CD14-positive monocyte (primary cell): ENCODE measurements around the gene UPB1. TPM values are rescaled to one million over a fixed set of nuclear protein-coding genes. Genes with fewer than 3 reads are reported as not detected.

Source experiments
- DNase-seq, 3 donors: peaks; one replicate each; pipeline ENCODE4 v3.0.0-alpha.2; 2011 to 2022
- H2AFZ ChIP-seq: 2 replicates; pipeline ENCODE4 v1.6.0; 2012; ENCODE audit warnings: mild to moderate bottlenecking, low read depth, low read length, inconsistent platforms; ENCODE audit not compliant: insufficient read depth, poor library complexity, severe bottlenecking
- H3K27ac ChIP-seq, 2 donors: 1 replicate in 1 of 2; 2 replicates in 1 of 2; pipeline ENCODE4 v1.5.1; 2012 to 2013; ENCODE audit warnings: low read length in 2 of 2, control low read depth in 1 of 2, inconsistent platforms in 1 of 2, low read depth in 1 of 2, mild to moderate bottlenecking in 1 of 2
- H3K27me3 ChIP-seq, 2 donors: one replicate each; pipeline versions ENCODE4 v1.6.0 to v1.6.1; 2011 to 2013; ENCODE audit warnings: low read length in 2 of 2; ENCODE audit not compliant: control insufficient read depth in 2 of 2, insufficient read depth in 2 of 2
- H3K36me3 ChIP-seq, 2 donors: replicated peaks in 1 of 2; 1 replicate in 1 of 2; 2 replicates in 1 of 2; pipeline versions ENCODE4 v1.5.1 to v1.6.1; 2012 to 2013; ENCODE audit warnings: low read length in 2 of 2, control low read depth in 1 of 2, inconsistent platforms in 1 of 2, mild to moderate bottlenecking in 1 of 2; ENCODE audit not compliant: insufficient read depth in 2 of 2, control insufficient read depth in 1 of 2
- H3K4me1 ChIP-seq, 2 donors: 1 replicate in 1 of 2; 2 replicates in 1 of 2; pipeline versions ENCODE4 v1.5.1 to v1.6.1; 2012 to 2013; ENCODE audit warnings: low read length in 2 of 2, control low read depth in 1 of 2, inconsistent platforms in 1 of 2, mild to moderate bottlenecking in 1 of 2, moderate library complexity in 1 of 2; ENCODE audit not compliant: insufficient read depth in 2 of 2, control insufficient read depth in 1 of 2
- H3K4me2 ChIP-seq: replicated peaks from 2 replicates; pipeline ENCODE3; 2012; ENCODE audit warnings: low read length, moderate library complexity, mild to moderate bottlenecking; ENCODE audit not compliant: poor library complexity, severe bottlenecking; ENCODE audit errors: extremely low read depth
- H3K4me3 ChIP-seq, 3 experiments: fragments of 200-600 bp in 1 of 3; sonication (generic) in 1 of 3; replicated peaks in 1 of 3; 1 replicate in 2 of 3; 2 replicates in 1 of 3; pipeline ENCODE4 v1.5.1; 2011 to 2013; ENCODE audit warnings: low read length in 3 of 3, mild to moderate bottlenecking in 3 of 3, control low read depth in 2 of 3, low read depth in 2 of 3, inconsistent platforms in 1 of 3, moderate library complexity in 1 of 3
- H3K79me2 ChIP-seq: 2 replicates; pipeline ENCODE4 v1.6.0; 2012; ENCODE audit warnings: mild to moderate bottlenecking, control low read depth, inconsistent platforms, low read length, moderate library complexity; ENCODE audit not compliant: insufficient read depth
- H3K9ac ChIP-seq: 2 replicates; pipeline ENCODE4 v1.6.0; 2017; ENCODE audit warnings: low read length, mild to moderate bottlenecking; ENCODE audit not compliant: insufficient read depth, poor library complexity, severe bottlenecking
- H3K9me3 ChIP-seq, 2 donors: replicated peaks in 1 of 2; 1 replicate in 1 of 2; 2 replicates in 1 of 2; pipeline versions ENCODE4 v1.5.1 to v1.6.1; 2012 to 2013; ENCODE audit warnings: low read length in 2 of 2, control low read depth in 1 of 2; ENCODE audit not compliant: control insufficient read depth in 1 of 2, insufficient read depth in 1 of 2
- H4K20me1 ChIP-seq: 2 replicates; pipeline ENCODE4 v1.6.0; 2012; ENCODE audit warnings: mild to moderate bottlenecking, low read length, control low read depth, moderate library complexity; ENCODE audit not compliant: insufficient read depth
- H3K27ac Mint-ChIP-seq, 7 donors: one replicate each; pipeline ENCODE4 v1.8.0; 2020; ENCODE audit warnings: mild to moderate bottlenecking in 7 of 7, mixed read lengths in 7 of 7, moderate library complexity in 6 of 7, inconsistent platforms in 2 of 7
- H3K27me3 Mint-ChIP-seq, 3 donors: one replicate each; pipeline ENCODE4 v1.8.0; 2021 to 2022; ENCODE audit warnings: low read depth in 3 of 3, mild to moderate bottlenecking in 3 of 3, mixed read lengths in 3 of 3, moderate library complexity in 3 of 3, inconsistent platforms in 1 of 3
- H3K36me3 Mint-ChIP-seq, 2 donors: one replicate each; pipeline ENCODE4 v1.8.0; 2020; ENCODE audit warnings: mixed read lengths in 2 of 2, inconsistent platforms in 1 of 2, mild to moderate bottlenecking in 1 of 2
- H3K4me1 Mint-ChIP-seq: one replicate; pipeline ENCODE4 v1.8.0; 2020; ENCODE audit warnings: mild to moderate bottlenecking, mixed read lengths
- H3K4me3 Mint-ChIP-seq, 2 donors: one replicate each; pipeline ENCODE4 v1.8.0; 2020; ENCODE audit warnings: mild to moderate bottlenecking in 2 of 2, mixed read lengths in 2 of 2, moderate library complexity in 1 of 2
- H3K9me3 Mint-ChIP-seq, 7 donors: one replicate each; pipeline ENCODE4 v1.8.0; 2020 to 2022; ENCODE audit warnings: mixed read lengths in 7 of 7, mild to moderate bottlenecking in 6 of 7, moderate library complexity in 6 of 7, inconsistent platforms in 2 of 7
- WGBS: methylation state at CpG from one replicate; pipeline ENCODE4 v1.1.5; 2013; ENCODE audit warnings: missing lambda C conversion rate; ENCODE audit not compliant: insufficient coverage; 5-methylcytosine and 5-hydroxymethylcytosine counted together
- intact Hi-C, 2 donors: fragments of 100-400 bp; cut with micrococcal nuclease; formaldehyde crosslinking; loops; one replicate each; pipeline versions ENCODE4 v1.15.0 to v1.15.1; 2023
- polyA plus RNA-seq, 3 donors: library from polyadenylated mRNA; depleted of rRNA in 1 of 3; unstranded in 2 of 3; stranded (reverse) in 1 of 3; fragments of 300-500 nt in 2 of 3; fragments of >200 nt in 1 of 3; fragmentation: Illumina TruSeq in 2 of 3; gene quantifications; 1 replicate in 2 of 3; 2 replicates in 1 of 3; pipeline ENCODE4 v1.2.3, GENCODE V29; 2012 to 2021
- TF ChIP-seq, protein P1 (sequence below): fragments of 200-600 bp; IDR thresholded peaks from one replicate; pipeline ENCODE4 v1.8.0; 2022; ENCODE audit warnings: antibody characterized with exemption, mild to moderate bottlenecking

The UPB1 gene
- polyA plus RNA-seq, 3 donors = 0.13 to 0.17 TPM; not detected in 1

DNA sequence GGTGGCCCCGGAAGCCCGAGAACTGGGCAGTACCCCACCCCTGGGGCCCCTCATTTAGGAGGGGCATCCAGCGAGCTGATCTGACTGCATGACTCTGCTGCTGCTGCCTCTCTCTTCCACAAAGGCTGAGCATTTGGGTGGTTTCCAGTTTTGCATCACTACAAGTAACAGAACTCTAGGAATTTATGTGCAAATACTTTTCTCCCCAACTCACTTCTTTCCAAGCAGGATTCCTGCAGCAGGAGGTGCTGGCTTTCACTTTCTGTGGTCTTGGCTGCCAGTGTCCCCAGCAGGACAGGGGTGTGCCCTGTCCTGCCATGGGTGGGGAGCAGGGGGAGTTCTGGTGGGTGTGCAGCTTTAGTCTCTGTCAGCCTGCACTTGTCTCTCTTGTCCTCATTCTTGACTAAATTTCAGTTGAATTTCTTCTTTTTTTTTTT, 21.2 kb downstream of the UPB1 start:
- peaks cover 0 to 4% (median 3%) of the 10 kb centered on the region in 3 donors for H3K27me3 Mint-ChIP-seq
- H3K27ac Mint-ChIP-seq = peak overlapping the region; percentile 90 to 97 (median 95)
- intact Hi-C loops = no loop called here
- Histone ChIP-seq H3K4me3 (peak overlapping the region; percentile 20 to 62 (median 31)), H3K36me3 (no peaks in the 10 kb centered on the region), H3K4me2 (peak overlapping the region; percentile 57), H3K27me3 (no peaks in the 10 kb centered on the region), H3K27ac (peak overlapping the region; percentile 70 to 73), H3K9ac (peak overlapping the region; percentile 48), H2AFZ (no peak overlapping the region), H3K9me3 (no peaks in the 10 kb centered on the region), H3K4me1 (peaks cover 79 to 82% of the 10 kb centered on the region in 2 donors), H3K79me2 (no peaks in the 10 kb centered on the region), H4K20me1 (no peaks in the 10 kb centered on the region)
- H3K9me3 Mint-ChIP-seq = peaks cover 0 to 3% (median 0%) of the 10 kb centered on the region in 7 donors
- peak; percentile 60 to 91 (median 74) for DNase-seq
- TF ChIP-seq, protein P1, sequence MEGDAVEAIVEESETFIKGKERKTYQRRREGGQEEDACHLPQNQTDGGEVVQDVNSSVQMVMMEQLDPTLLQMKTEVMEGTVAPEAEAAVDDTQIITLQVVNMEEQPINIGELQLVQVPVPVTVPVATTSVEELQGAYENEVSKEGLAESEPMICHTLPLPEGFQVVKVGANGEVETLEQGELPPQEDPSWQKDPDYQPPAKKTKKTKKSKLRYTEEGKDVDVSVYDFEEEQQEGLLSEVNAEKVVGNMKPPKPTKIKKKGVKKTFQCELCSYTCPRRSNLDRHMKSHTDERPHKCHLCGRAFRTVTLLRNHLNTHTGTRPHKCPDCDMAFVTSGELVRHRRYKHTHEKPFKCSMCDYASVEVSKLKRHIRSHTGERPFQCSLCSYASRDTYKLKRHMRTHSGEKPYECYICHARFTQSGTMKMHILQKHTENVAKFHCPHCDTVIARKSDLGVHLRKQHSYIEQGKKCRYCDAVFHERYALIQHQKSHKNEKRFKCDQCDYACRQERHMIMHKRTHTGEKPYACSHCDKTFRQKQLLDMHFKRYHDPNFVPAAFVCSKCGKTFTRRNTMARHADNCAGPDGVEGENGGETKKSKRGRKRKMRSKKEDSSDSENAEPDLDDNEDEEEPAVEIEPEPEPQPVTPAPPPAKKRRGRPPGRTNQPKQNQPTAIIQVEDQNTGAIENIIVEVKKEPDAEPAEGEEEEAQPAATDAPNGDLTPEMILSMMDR = no peak
- peak overlapping the region; percentile 62 to 79 for H3K4me3 Mint-ChIP-seq
- H3K4me1 Mint-ChIP-seq = peaks cover 89% of the 10 kb centered on the region
- H3K36me3 Mint-ChIP-seq = peaks cover 0 to 4% of the 10 kb centered on the region in 2 donors
- 0% methylated on average over 3 of the region's 3 CpGs for WGBS

- Histone ChIP-seq H3K79me2 (no peaks in the 10 kb centered on the region), H3K27me3 (no peaks in the 10 kb centered on the region), H3K9me3 (no peaks in the 10 kb centered on the region), H3K27ac (peak overlapping the region; percentile 9 to 73), H2AFZ (no peak overlapping the region), H3K36me3 (no peaks in the 10 kb centered on the region), H3K4me1 (peaks cover 74 to 79% of the 10 kb centered on the region in 2 donors), H3K9ac (no peak overlapping the region), H4K20me1 (no peaks in the 10 kb centered on the region), H3K4me3 (no peak overlapping the region), H3K4me2 (no peak overlapping the region)
- Mint-ChIP-seq H3K36me3 (peaks cover 0 to 4% of the 10 kb centered on the region in 2 donors), H3K27ac (peak overlapping the region in 5 of 7 donors; percentile 90 to 97 (median 95)), H3K4me1 (peaks cover 86% of the 10 kb centered on the region), H3K9me3 (peaks cover 0 to 3% (median 0%) of the 10 kb centered on the region in 7 donors), H3K4me3 (no peak overlapping the region), H3K27me3 (peaks cover 0 to 4% (median 3%) of the 10 kb centered on the region in 3 donors)
- 100% methylated on average over 1 of the region's 2 CpGs for WGBS
- TF ChIP-seq, protein P1 = no peak
- intact Hi-C loops = no loop called here
- no peak for DNase-seq
Observed at GRCh38 chr22:24517446-24517845, 22.3 kb downstream of the UPB1 start.
